Astrocyte (in vitro differentiated cells and primary cell): ENCODE results near the gene CHSY1.

Source experiments
- EZH2 ChIP-seq: IDR thresholded peaks from 2 replicates; pipeline ENCODE4 v1.6.1; 2012; ENCODE audit warnings: mild to moderate bottlenecking, low read length, inconsistent platforms; ENCODE audit not compliant: insufficient read depth
- TF ChIP-seq, protein P1 (sequence below): IDR thresholded peaks from 2 replicates; pipeline ENCODE4 v1.5.1; 2011; ENCODE audit warnings: low read depth, mild to moderate bottlenecking, inconsistent platforms, low read length, moderate library complexity; ENCODE audit not compliant: insufficient read depth

DNA sequence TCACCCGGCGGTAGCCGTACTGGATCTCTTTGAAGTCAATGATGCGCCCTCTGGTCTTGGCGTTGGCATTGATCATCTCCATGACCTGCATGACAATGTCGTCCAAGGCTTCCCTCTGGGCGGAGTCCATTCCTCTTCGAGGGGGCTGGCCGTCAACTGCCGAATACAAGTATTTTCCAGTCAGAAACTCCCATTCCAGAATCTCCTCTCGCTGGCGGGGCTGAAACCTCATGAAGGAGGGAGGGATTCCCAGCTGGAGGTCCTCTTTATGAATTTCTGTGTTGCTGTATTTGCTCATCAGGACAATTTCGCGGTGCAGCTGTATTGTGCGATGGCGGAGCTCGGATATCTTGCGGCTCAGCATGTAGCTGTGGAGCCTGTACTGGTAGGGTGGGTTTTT, 73.4 kb downstream of the CHSY1 start:
- TF ChIP-seq, protein P1, sequence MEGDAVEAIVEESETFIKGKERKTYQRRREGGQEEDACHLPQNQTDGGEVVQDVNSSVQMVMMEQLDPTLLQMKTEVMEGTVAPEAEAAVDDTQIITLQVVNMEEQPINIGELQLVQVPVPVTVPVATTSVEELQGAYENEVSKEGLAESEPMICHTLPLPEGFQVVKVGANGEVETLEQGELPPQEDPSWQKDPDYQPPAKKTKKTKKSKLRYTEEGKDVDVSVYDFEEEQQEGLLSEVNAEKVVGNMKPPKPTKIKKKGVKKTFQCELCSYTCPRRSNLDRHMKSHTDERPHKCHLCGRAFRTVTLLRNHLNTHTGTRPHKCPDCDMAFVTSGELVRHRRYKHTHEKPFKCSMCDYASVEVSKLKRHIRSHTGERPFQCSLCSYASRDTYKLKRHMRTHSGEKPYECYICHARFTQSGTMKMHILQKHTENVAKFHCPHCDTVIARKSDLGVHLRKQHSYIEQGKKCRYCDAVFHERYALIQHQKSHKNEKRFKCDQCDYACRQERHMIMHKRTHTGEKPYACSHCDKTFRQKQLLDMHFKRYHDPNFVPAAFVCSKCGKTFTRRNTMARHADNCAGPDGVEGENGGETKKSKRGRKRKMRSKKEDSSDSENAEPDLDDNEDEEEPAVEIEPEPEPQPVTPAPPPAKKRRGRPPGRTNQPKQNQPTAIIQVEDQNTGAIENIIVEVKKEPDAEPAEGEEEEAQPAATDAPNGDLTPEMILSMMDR: no peak
- no peak for TF ChIP-seq EZH2
